ENCODE results near the gene ROBO4. TPM values are rescaled to one million over a fixed set of nuclear protein-coding genes. Genes with fewer than 3 reads are reported as not detected.

The ROBO4 gene
- total and polyA plus RNA-seq, 8 donors = 1.8 to 49.6 (median 6.1) TPM

- Histone ChIP-seq H3K27ac (no peak overlapping the region), H3K9me3 (no peaks in the 10 kb centered on the region), H3K4me3 (no peak overlapping the region), H3K4me1 (peaks cover 12 to 38% (median 32%) of the 10 kb centered on the region in 4 donors), H3K27me3 (peaks cover 12 to 92% (median 57%) of the 10 kb centered on the region in 3 donors), H3K36me3 (no peaks in the 10 kb centered on the region)
- WGBS, 5 donors = 41 to 54% (median 50%) methylated on average over 8 of the region's 8 CpGs
- DNase-seq = no peak
- intact Hi-C loops (cut with DNase I; ENCODE audit: low total_unique reads) = no loop called here
- TF ChIP-seq POLR2AphosphoS5 (IDR thresholded peaks at IDR 0.05) = no peak
- TF ChIP-seq POLR2A (IDR thresholded peaks at IDR 0.05) = no peak
- TF ChIP-seq EP300 (IDR thresholded peaks at IDR 0.05) = no peak
- TF ChIP-seq CTCF (IDR thresholded peaks at IDR 0.05) = no peak
Observed at GRCh38 chr11:124872280-124872679, 25.4 kb downstream of the ROBO4 start.

- intact Hi-C loops (cut with DNase I; ENCODE audit: low total_unique reads) = no loop called here
- no peak overlapping the region for H3K4me3 ChIP-seq
- DNase-seq = no peak
- peaks cover 8 to 42% (median 30%) of the 10 kb centered on the region in 4 donors for H3K4me1 ChIP-seq
- no peaks in the 10 kb centered on the region for H3K9me3 ChIP-seq
- peaks cover 14 to 100% (median 71%) of the 10 kb centered on the region in 3 donors for H3K27me3 ChIP-seq
- WGBS, 5 donors = 44 to 60% (median 54%) methylated on average over 7 of the region's 7 CpGs
- no peak overlapping the region for H3K27ac ChIP-seq
- H3K36me3 ChIP-seq = no peaks in the 10 kb centered on the region
- TF ChIP-seq EP300 (IDR thresholded peaks at IDR 0.05) (no peak), POLR2AphosphoS5 (IDR thresholded peaks at IDR 0.05) (no peak), CTCF (IDR thresholded peaks at IDR 0.05) (no peak), POLR2A (IDR thresholded peaks at IDR 0.05) (no peak)
Observed at GRCh38 chr11:124870430-124870829, 27.2 kb downstream of the ROBO4 start.

GRCh38 chr11:124869856-124870387 is 27.7 kb downstream of the ROBO4 start:
- Histone ChIP-seq H3K4me3 (no peak overlapping the region), H3K27ac (no peak overlapping the region), H3K4me1 (peaks cover 11 to 47% (median 34%) of the 10 kb centered on the region in 4 donors), H3K36me3 (no peaks in the 10 kb centered on the region), H3K27me3 (peaks cover 19 to 100% (median 76%) of the 10 kb centered on the region in 3 donors), H3K9me3 (no peaks in the 10 kb centered on the region)
- TF ChIP-seq POLR2A (IDR thresholded peaks at IDR 0.05) (no peak), EP300 (IDR thresholded peaks at IDR 0.05) (no peak)
- DNase-seq = no peak
- 50 to 62% (median 57%) methylated on average over 14 of the region's 14 CpGs for WGBS, 5 donors
- intact Hi-C loops (cut with DNase I; ENCODE audit: low total_unique reads) = no loop called here

GRCh38 chr11:124869331-124869730 is 28.3 kb downstream of the ROBO4 start:
- H3K27me3 ChIP-seq = peaks cover 20 to 100% (median 82%) of the 10 kb centered on the region in 3 donors
- 4 to 7% (median 6%) methylated on average over 16 of the region's 16 CpGs for WGBS, 5 donors

More at GRCh38 chr11:124869331-124869730, 28.3 kb downstream of the ROBO4 start:
- DNase-seq = no peak
- no peaks in the 10 kb centered on the region for H3K9me3 ChIP-seq
- peaks cover 15 to 51% (median 39%) of the 10 kb centered on the region in 4 donors for H3K4me1 ChIP-seq
- H3K36me3 ChIP-seq = no peaks in the 10 kb centered on the region
- H3K27ac ChIP-seq = no peak overlapping the region
- intact Hi-C loops (cut with DNase I; ENCODE audit: low total_unique reads) = no loop called here
- peak overlapping the region in 1 of 4 donors; percentile 3 for H3K4me3 ChIP-seq
- TF ChIP-seq POLR2A (IDR thresholded peaks at IDR 0.05) (no peak), POLR2AphosphoS5 (IDR thresholded peaks at IDR 0.05) (no peak), EP300 (IDR thresholded peaks at IDR 0.05) (no peak), CTCF (IDR thresholded peaks at IDR 0.05) (no peak)

Measured in stomach (tissue), 9 donors.